RWPE1 (cell line): Measurements from ENCODE around the gene NDUFAF5.
A peak's percentile ranks its signal among the peaks of the same experiment; 100 is the strongest.

Source experiments
- CTCF ChIA-PET: fragments of 350-600 bp; sonication (Branson Sonifier 250); formaldehyde crosslinking; extraction: SDS; loops from one replicate; lab custom pipeline; 2021; lab: Yijun Ruan, JAX
- POLR2A ChIA-PET: fragments of 400-600 bp; formaldehyde crosslinking; extraction: SDS; loops from one replicate; lab custom pipeline; 2020; ENCODE audit warnings: antibody characterized with exemption; ENCODE audit not compliant: low non-redundant PET; lab: Yijun Ruan, JAX
- DNase-seq: peaks from one replicate; pipeline ENCODE4 v3.0.0; 2012; ENCODE audit warnings: low spot score
- H3K27ac ChIP-seq: fragments of 450-650 bp; 2 replicates; pipeline ENCODE4 v1.5.1; 2017
- CTCF ChIP-seq: fragments of 450-650 bp; conservative IDR thresholded peaks from 2 replicates; pipeline ENCODE4 v1.5.1; 2017; ENCODE audit warnings: low read depth, mild to moderate bottlenecking

NDUFAF5 gene

GRCh38 chr20:13814672-13815071, 29.8 kb downstream of the NDUFAF5 start:
- H3K27ac ChIP-seq: no peak overlapping the region
- ChIA-PET POLR2A (no interaction called here), CTCF (no interaction called here)
- no peak for DNase-seq
- TF ChIP-seq CTCF: no peak

GRCh38 chr20:13816757-13817156, 31.9 kb downstream of the NDUFAF5 start:
- ChIA-PET POLR2A (no interaction called here), CTCF (no interaction called here)
- DNase-seq: peak; percentile 26
- no peak overlapping the region for H3K27ac ChIP-seq
- no peak for TF ChIP-seq CTCF

GRCh38 chr20:13817342-13817741, 32.5 kb downstream of the NDUFAF5 start:
- ChIA-PET CTCF (no interaction called here), POLR2A (no interaction called here)
- DNase-seq: no peak

GRCh38 chr20:13819885-13820645, 35.2 kb downstream of the NDUFAF5 start:
- ChIA-PET CTCF (interaction anchor here (0.6 to 1.4 kb wide), 9 partner anchors 9 to 715 kb away, joined by 3 to 10 read pairs (median 3); no protein-coding TSS in a partner anchor), POLR2A (no interaction called here)
- DNase-seq: peak; percentile 79
- peak; percentile 81 for TF ChIP-seq CTCF
- no peak overlapping the region for H3K27ac ChIP-seq

More at GRCh38 chr20:13817342-13817741, 32.5 kb downstream of the NDUFAF5 start:
- no peak overlapping the region for H3K27ac ChIP-seq
- TF ChIP-seq CTCF: no peak

- DNase-seq: no peak
- POLR2A ChIA-PET: no interaction called here
- CTCF ChIA-PET: no interaction called here
- no peak overlapping the region for H3K27ac ChIP-seq
- TF ChIP-seq CTCF: no peak
Observed at GRCh38 chr20:13821876-13822275, 37.0 kb downstream of the NDUFAF5 start.

- no peak overlapping the region for H3K27ac ChIP-seq
- POLR2A ChIA-PET: no interaction called here
- no peak for DNase-seq
- TF ChIP-seq CTCF: no peak
- CTCF ChIA-PET: interaction anchor here (0.6 kb wide), 1 partner anchor 8 kb away, joined by 5 read pairs; no protein-coding TSS in a partner anchor
Observed at GRCh38 chr20:13822459-13822858, 37.6 kb downstream of the NDUFAF5 start.
